SK-N-SH treated with all-trans-retinoic acid at 6 μM for 48 hours (cell line): Measurements from ENCODE around the gene OR52E5.

Experiments used
- GLIS3 ChIP-seq: fragments of 250-450 bp; sonication (Bioruptor Pico); IDR thresholded peaks from 2 replicates; pipeline ENCODE4 v1.5.0; 2020; ENCODE audit warnings: mild to moderate bottlenecking, moderate library complexity
- ZFP30 ChIP-seq: fragments of 450-650 bp; formaldehyde crosslinking; IDR thresholded peaks from 2 replicates; pipeline ENCODE4 v1.5.0; 2022; ENCODE audit warnings: mild to moderate bottlenecking, moderate library complexity

DNA sequence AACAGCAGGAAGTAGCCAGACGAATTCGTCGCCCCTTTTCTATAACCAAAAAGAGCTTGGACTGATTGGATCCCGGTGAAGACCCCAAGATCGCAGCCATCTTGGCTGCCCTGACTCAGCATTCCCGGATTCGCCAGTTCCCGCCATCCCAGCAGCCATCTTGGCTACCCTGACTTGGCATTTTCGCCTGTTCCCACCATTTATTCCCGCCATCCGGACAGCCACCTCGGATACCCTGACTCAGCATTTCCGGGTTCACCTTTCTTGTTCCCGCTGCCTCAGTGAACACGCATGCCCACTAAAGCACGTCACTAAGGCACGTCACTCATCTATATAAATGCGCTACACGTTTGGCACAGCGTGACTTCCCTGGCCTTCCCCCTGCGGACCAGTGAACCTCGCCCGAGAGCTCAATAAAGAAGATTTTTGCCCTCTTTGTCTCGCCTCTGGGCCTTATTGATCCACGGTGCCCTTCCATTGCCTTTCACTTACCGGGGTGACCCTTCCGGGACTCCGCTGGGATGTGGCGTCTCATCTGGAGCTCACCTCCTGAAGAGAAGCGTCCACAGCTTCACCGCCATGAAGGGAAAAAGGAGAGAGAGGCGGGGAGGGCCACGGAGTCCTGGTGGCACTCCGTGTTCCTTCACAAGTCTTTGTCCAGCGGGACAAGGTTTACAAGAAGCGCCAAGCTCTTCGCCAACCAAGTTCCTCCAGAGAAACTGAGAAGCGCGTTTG is 45.0 kb downstream of the OR52E5 start:
- TF ChIP-seq ZFP30 (CRISPR knock-in tag) (no peak), GLIS3 (no peak)
